DOHH2 (cell line): ENCODE measurements around the gene CCN2.

Source experiments
- CTCF ChIP-seq: fragments of 200-600 bp; sonication (generic); IDR thresholded peaks from one replicate; pipeline ENCODE4 v1.5.1; 2014; ENCODE audit warnings: antibody characterized with exemption, mild to moderate bottlenecking, low read depth, low read length; ENCODE audit not compliant: poor library complexity, severe bottlenecking
- EZH2phosphoT487 ChIP-seq: fragments of 200-600 bp; sonication (generic); IDR thresholded peaks from 2 replicates; pipeline ENCODE4 v1.6.1; 2017; ENCODE audit warnings: borderline replicate concordance, mild to moderate bottlenecking, antibody characterized with exemption, low read length, moderate library complexity, mixed read lengths

- TF ChIP-seq EZH2phosphoT487 (no peak), CTCF (no peak)
These were observed 13.2 kb downstream of the CCN2 start for GRCh38 chr6:131937703-131938631.
